Frontal cortex (tissue), 4 donors: ENCODE results near the gene ZNF266. TPM values are rescaled to one million over a fixed set of nuclear protein-coding genes. Genes with fewer than 3 reads are reported as not detected.

Experiments
- DNase-seq, 2 donors: peaks; one replicate each; pipeline ENCODE4 v3.0.0; 2012; ENCODE audit warnings: low spot score in 2 of 2
- FAIRE-seq: peaks from 2 replicates; lab custom pipeline; 2012; peaks lifted over from hg19 to GRCh38; lab: Jason Lieb, UNC
- total RNA-seq: library from RNA; depleted of rRNA; stranded (reverse); fragments of >200 nt; gene quantifications from one replicate; pipeline ENCODE4 v1.2.3, GENCODE V29; 2014
- donor health status: control.
- donor health status: control.
- donor health status: control.

Gene ZNF266
- total RNA-seq, result 14.3 TPM

- FAIRE-seq (no peak), DNase-seq (peak; percentile 80 to 95)
Observed at GRCh38 chr19:9435279-9436268, at the start of gene ZNF266. Gene ZNF266, minus strand, starts transcription at chr19:9435573. Its CDS starts 15,484 bp downstream, at chr19:9420089.

GRCh38 chr19:9485140-9485539 lies 49.8 kb upstream of the ZNF266 start:
- DNase-seq (no peak), FAIRE-seq (no peak)

- DNase-seq (no peak), FAIRE-seq (no peak)
Observed at GRCh38 chr19:9474975-9475374, 39.6 kb upstream of the ZNF266 start.

- FAIRE-seq, result no peak
- DNase-seq, result no peak
Observed at GRCh38 chr19:9467161-9467560, 31.8 kb upstream of the ZNF266 start.

- DNase-seq (no peak), FAIRE-seq (no peak)
Observed at GRCh38 chr19:9461938-9462337, 26.6 kb upstream of the ZNF266 start.

GRCh38 chr19:9456018-9456689 lies 20.8 kb upstream of the ZNF266 start:
- no peak for FAIRE-seq

GRCh38 chr19:9453953-9454352 lies 18.6 kb upstream of the ZNF266 start:
- FAIRE-seq (no peak), DNase-seq (no peak)

More at GRCh38 chr19:9456018-9456689, 20.8 kb upstream of the ZNF266 start:
- no peak for DNase-seq

GRCh38 chr19:9445037-9445436 lies 9.7 kb upstream of the ZNF266 start:
- FAIRE-seq, result no peak
- no peak for DNase-seq

GRCh38 chr19:9436358-9436757 lies 985 bp upstream of the ZNF266 start:
- FAIRE-seq, result no peak
- DNase-seq, result no peak

- FAIRE-seq (no peak), DNase-seq (no peak)
Observed at GRCh38 chr19:9431475-9431874, 3.9 kb downstream of the ZNF266 start.

- DNase-seq (no peak), FAIRE-seq (no peak)
Observed at GRCh38 chr19:9430444-9430843, 4.9 kb downstream of the ZNF266 start.

- DNase-seq, result no peak
- no peak for FAIRE-seq
Observed at GRCh38 chr19:9427941-9428340, 7.4 kb downstream of the ZNF266 start.

GRCh38 chr19:9413240-9413954 lies 22.0 kb downstream of the ZNF266 start:
- no peak for DNase-seq
- FAIRE-seq, result no peak

GRCh38 chr19:9407827-9408226 lies 27.5 kb downstream of the ZNF266 start:
- FAIRE-seq (no peak), DNase-seq (no peak)

GRCh38 chr19:9406798-9407352 lies 28.5 kb downstream of the ZNF266 start:
- no peak for FAIRE-seq
- peak in 1 of 2 donors; percentile 49 for DNase-seq

- DNase-seq (no peak), FAIRE-seq (no peak)
Observed at GRCh38 chr19:9381361-9381785, 54.0 kb downstream of the ZNF266 start.

GRCh38 chr19:9370738-9371619 lies 64.4 kb downstream of the ZNF266 start:
- no peak for DNase-seq
- FAIRE-seq, result no peak

- DNase-seq (peak in 1 of 2 donors; percentile 18), FAIRE-seq (no peak)
Observed at GRCh38 chr19:9362905-9363304, 72.5 kb downstream of the ZNF266 start, which contains the start of gene ZNF177. Gene ZNF177, plus strand, starts transcription at chr19:9363013. Its CDS starts 15,299 bp downstream, at chr19:9378312.
